Kidney (tissue), 14 donors: ENCODE results near the gene PCK2. TPM values are rescaled to one million over a fixed set of nuclear protein-coding genes. Genes with fewer than 3 reads are reported as not detected.

Experiments
- DNase-seq, 5 donors: peaks; one replicate each; pipeline ENCODE4 v3.0.0-alpha.2; 2013 to 2020
- FAIRE-seq: peaks from 2 replicates; lab custom pipeline; 2012; peaks lifted over from hg19 to GRCh38; lab: Jason Lieb, UNC
- H3K27ac ChIP-seq, 2 donors: one replicate each; pipeline ENCODE4 v1.7.0; 2013; ENCODE audit warnings: low read depth in 2 of 2, low read length in 2 of 2, inconsistent platforms in 1 of 2
- H3K27me3 ChIP-seq: one replicate; pipeline ENCODE4 v1.7.1; 2013; ENCODE audit warnings: low read length, inconsistent platforms; ENCODE audit not compliant: control insufficient read depth, insufficient read depth
- H3K36me3 ChIP-seq, 3 donors: one replicate each; pipeline versions ENCODE4 v1.7.0 to v1.7.1; 2013; ENCODE audit warnings: low read length in 3 of 3, control low read depth in 1 of 3, inconsistent platforms in 1 of 3; ENCODE audit not compliant: insufficient read depth in 3 of 3, control insufficient read depth in 2 of 3
- H3K4me1 ChIP-seq, 3 donors: one replicate each; pipeline versions ENCODE4 v1.7.0 to v1.7.1; 2013; ENCODE audit warnings: low read length in 3 of 3, inconsistent platforms in 1 of 3, low read depth in 1 of 3; ENCODE audit not compliant: control insufficient read depth in 2 of 3, insufficient read depth in 2 of 3
- H3K4me3 ChIP-seq, 3 donors: one replicate each; pipeline versions ENCODE4 v1.7.0 to v1.8.1; 2013; ENCODE audit warnings: low read length in 3 of 3, control low read depth in 1 of 3, inconsistent platforms in 1 of 3
- H3K9ac ChIP-seq, 3 donors: one replicate each; pipeline versions ENCODE4 v1.7.0 to v1.7.1; 2013; ENCODE audit warnings: low read length in 3 of 3, control low read depth in 1 of 3, inconsistent platforms in 1 of 3
- H3K9me3 ChIP-seq, 3 donors: one replicate each; pipeline versions ENCODE4 v1.7.0 to v1.7.1; 2013; ENCODE audit warnings: low read length in 3 of 3, control low read depth in 1 of 3, inconsistent platforms in 1 of 3; ENCODE audit not compliant: control insufficient read depth in 2 of 3, insufficient read depth in 1 of 3
- intact Hi-C: fragments of 100-400 bp; cut with DNase I; formaldehyde crosslinking; loops from one replicate; pipeline ENCODE4 v1.11.1; 2022
- polyA plus RNA-seq: library from polyadenylated mRNA; stranded (reverse); fragments of 350-450 nt; fragmentation: Illumina TruSeq; extraction: RNeasy Lipid Tissue Mini Kit (QIAGEN cat#74804); gene quantifications from one replicate; pipeline ENCODE4 v1.2.3, GENCODE V29; 2014; ENCODE audit warnings: low read depth, low replicate concordance; ENCODE audit not compliant: insufficient read depth
- total RNA-seq: library from RNA; stranded (reverse); fragmentation: NEBNext Ultra II Directional; extraction: Animal tissue kit (Norgen Biotek cat#: 25700); gene quantifications from one replicate; pipeline ENCODE4 v1.2.1, GENCODE V29; 2021
- TF ChIP-seq, protein P1 (sequence below): IDR thresholded peaks from 3 replicates; pipeline ENCODE4 v1.5.1; 2012; ENCODE audit warnings: mild to moderate bottlenecking, moderate library complexity, borderline replicate concordance; ENCODE audit not compliant: insufficient read depth; ENCODE audit errors: extremely low read depth
- donor health status: control.
- donor health status: control.
- donor health status: control.
- donor health status: control.
- donor health status: control.
- donor health status: DM: yes; HTN: yes; CAD: no.
- donor health status: Normal renal cell carcinoma (clear cell type).

The PCK2 gene
- total and polyA plus RNA-seq, 2 donors from 2014 or later = 36.1 to 140 TPM

DNA sequence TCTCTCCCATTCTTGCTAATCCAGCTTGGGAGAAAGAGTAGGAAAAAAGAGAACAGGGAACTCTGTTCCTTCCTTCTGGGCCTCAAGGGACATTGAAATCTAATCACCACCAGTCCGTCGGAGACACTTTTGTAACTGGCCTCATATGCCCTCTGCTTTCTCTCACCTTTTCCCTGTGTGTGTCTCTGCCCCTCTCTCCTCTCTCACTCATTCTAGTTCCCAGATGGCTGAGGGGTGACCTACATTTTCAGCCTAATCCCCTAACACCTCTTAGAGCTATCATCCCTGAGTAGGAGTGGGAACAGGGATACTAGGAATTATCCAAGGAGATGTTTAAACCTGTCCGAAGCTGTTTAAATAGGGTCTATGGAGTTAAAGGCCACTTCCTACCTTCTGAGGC, 8.9 kb upstream of the PCK2 start:
- H3K4me1 ChIP-seq = peaks cover 3 to 5% (median 3%) of the 10 kb centered on the region in 3 donors
- no peaks in the 10 kb centered on the region for H3K27me3 ChIP-seq
- no peak overlapping the region for H3K9ac ChIP-seq
- H3K27ac ChIP-seq = no peak overlapping the region
- H3K4me3 ChIP-seq = no peak overlapping the region
- FAIRE-seq = no peak
- TF ChIP-seq, protein P1, sequence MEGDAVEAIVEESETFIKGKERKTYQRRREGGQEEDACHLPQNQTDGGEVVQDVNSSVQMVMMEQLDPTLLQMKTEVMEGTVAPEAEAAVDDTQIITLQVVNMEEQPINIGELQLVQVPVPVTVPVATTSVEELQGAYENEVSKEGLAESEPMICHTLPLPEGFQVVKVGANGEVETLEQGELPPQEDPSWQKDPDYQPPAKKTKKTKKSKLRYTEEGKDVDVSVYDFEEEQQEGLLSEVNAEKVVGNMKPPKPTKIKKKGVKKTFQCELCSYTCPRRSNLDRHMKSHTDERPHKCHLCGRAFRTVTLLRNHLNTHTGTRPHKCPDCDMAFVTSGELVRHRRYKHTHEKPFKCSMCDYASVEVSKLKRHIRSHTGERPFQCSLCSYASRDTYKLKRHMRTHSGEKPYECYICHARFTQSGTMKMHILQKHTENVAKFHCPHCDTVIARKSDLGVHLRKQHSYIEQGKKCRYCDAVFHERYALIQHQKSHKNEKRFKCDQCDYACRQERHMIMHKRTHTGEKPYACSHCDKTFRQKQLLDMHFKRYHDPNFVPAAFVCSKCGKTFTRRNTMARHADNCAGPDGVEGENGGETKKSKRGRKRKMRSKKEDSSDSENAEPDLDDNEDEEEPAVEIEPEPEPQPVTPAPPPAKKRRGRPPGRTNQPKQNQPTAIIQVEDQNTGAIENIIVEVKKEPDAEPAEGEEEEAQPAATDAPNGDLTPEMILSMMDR = no peak
- no peaks in the 10 kb centered on the region for H3K36me3 ChIP-seq
- DNase-seq = no peak
- no peaks in the 10 kb centered on the region for H3K9me3 ChIP-seq
- intact Hi-C loops = no loop called here

DNA sequence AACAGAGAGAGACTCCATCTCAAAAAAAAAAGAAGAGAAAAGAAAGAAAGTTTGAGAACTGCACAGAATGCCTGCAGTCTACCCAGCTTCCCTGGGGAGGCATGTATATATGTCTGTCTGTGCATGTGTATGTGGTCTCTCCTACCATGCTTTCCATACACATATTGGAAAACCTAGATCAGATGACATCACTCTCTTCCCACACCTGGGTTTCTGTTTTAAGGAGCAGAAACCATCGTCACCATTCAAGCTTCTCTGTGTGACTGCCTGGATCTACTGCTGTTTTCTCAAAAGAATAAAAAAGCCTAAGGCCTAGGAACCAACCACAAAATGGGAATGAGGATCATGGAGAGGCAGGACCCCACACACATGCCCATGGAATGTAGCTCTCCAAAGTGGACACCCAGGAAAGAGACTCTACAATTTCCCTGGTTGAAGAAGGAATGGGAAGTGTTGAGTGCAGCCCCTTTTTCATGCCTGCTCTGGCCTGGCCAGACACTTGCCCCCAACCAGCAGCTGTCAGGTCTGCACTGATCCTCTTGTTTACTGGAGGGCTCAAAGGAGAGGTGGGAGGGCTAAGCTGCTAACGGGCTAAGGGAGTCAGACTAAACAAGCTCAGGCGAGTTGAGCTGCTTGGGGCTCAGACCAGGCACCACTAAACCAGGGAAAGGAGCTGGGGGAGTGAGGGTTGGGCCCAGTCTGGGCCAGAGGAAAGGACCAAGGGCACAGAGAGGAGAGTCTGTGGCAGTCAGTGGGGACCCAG, 7.7 kb upstream of the PCK2 start:
- no peak for DNase-seq
- intact Hi-C loops = no loop called here
- no peaks in the 10 kb centered on the region for H3K36me3 ChIP-seq
- TF ChIP-seq, protein P1 = no peak
- H3K4me3 ChIP-seq = no peak overlapping the region
- no peaks in the 10 kb centered on the region for H3K27me3 ChIP-seq
- no peaks in the 10 kb centered on the region for H3K9me3 ChIP-seq
- H3K9ac ChIP-seq = no peak overlapping the region
- no peak for FAIRE-seq
- no peaks in the 10 kb centered on the region for H3K4me1 ChIP-seq
- no peak overlapping the region for H3K27ac ChIP-seq

DNA sequence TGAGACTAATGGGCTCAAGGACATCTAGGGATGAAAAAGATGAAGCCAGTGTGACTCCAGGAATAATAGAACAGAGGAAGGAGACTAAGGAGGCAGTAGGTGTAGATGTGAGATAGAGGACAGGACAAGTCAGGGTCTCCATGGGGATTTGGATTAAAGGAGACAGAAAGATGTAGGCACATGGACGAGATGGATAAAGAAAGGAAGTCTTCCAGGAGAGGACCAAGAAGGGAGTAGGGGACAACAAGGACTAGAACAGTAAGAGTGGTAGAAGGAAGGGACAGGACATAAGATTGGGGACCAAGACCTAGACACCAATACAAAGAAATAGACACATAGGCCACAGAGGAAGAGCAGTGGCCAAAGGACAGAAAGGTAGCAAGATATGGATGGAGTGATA, 7.1 kb upstream of the PCK2 start:
- Histone ChIP-seq H3K4me1 (no peaks in the 10 kb centered on the region), H3K9ac (no peak overlapping the region), H3K36me3 (no peaks in the 10 kb centered on the region), H3K9me3 (no peaks in the 10 kb centered on the region), H3K4me3 (no peak overlapping the region), H3K27me3 (no peaks in the 10 kb centered on the region), H3K27ac (no peak overlapping the region)
- DNase-seq (no peak), FAIRE-seq (no peak)
- intact Hi-C loops = no loop called here
- TF ChIP-seq, protein P1 = no peak

GRCh38 chr14:24088095-24088494, 6.0 kb upstream of the PCK2 start:
- Histone ChIP-seq H3K4me1 (peaks cover 0 to 6% (median 0%) of the 10 kb centered on the region in 3 donors), H3K9me3 (no peaks in the 10 kb centered on the region), H3K27ac (no peak overlapping the region), H3K36me3 (no peaks in the 10 kb centered on the region), H3K9ac (no peak overlapping the region), H3K4me3 (no peak overlapping the region), H3K27me3 (no peaks in the 10 kb centered on the region)
- TF ChIP-seq, protein P1 = no peak
- DNase-seq (no peak), FAIRE-seq (no peak)
- intact Hi-C loops = no loop called here
